H7 (cell line): ENCODE results near the gene SLC4A1. TPM values are rescaled to one million over a fixed set of nuclear protein-coding genes. Genes with fewer than 3 reads are reported as not detected.

ENCODE experiments used
- DNase-seq: peaks from one replicate; pipeline ENCODE4 v3.0.0; 2012
- H3K27me3 ChIP-seq: 2 replicates; pipeline ENCODE4 v1.6.0; 2011; ENCODE audit warnings: mild to moderate bottlenecking, low read length; ENCODE audit not compliant: control insufficient read depth, insufficient read depth
- H3K36me3 ChIP-seq: replicated peaks from 2 replicates; pipeline ENCODE4 v1.5.1; 2011; ENCODE audit warnings: low read length; ENCODE audit not compliant: control insufficient read depth, insufficient read depth
- H3K4me3 ChIP-seq: 2 replicates; pipeline ENCODE4 v1.5.1; 2011; ENCODE audit warnings: low read depth, mild to moderate bottlenecking, control low read depth, low read length, moderate library complexity; ENCODE audit not compliant: insufficient read depth
- total RNA-seq: library from RNA; depleted of rRNA; stranded (reverse); fragments of >200 nt; shearing (Covaris generic); gene quantifications from 2 replicates; pipeline ENCODE4 v1.2.3, GENCODE V29; 2014

Gene SLC4A1
- total RNA-seq, 1 experiment from 2014 or later = 0.07 TPM

- Histone ChIP-seq H3K4me3 (no peak overlapping the region), H3K27me3 (no peaks in the 10 kb centered on the region), H3K36me3 (peaks cover 46% of the 10 kb centered on the region)
- DNase-seq = no peak
Observed at GRCh38 chr17:44213403-44214229, 54.3 kb downstream of the SLC4A1 start.

DNA sequence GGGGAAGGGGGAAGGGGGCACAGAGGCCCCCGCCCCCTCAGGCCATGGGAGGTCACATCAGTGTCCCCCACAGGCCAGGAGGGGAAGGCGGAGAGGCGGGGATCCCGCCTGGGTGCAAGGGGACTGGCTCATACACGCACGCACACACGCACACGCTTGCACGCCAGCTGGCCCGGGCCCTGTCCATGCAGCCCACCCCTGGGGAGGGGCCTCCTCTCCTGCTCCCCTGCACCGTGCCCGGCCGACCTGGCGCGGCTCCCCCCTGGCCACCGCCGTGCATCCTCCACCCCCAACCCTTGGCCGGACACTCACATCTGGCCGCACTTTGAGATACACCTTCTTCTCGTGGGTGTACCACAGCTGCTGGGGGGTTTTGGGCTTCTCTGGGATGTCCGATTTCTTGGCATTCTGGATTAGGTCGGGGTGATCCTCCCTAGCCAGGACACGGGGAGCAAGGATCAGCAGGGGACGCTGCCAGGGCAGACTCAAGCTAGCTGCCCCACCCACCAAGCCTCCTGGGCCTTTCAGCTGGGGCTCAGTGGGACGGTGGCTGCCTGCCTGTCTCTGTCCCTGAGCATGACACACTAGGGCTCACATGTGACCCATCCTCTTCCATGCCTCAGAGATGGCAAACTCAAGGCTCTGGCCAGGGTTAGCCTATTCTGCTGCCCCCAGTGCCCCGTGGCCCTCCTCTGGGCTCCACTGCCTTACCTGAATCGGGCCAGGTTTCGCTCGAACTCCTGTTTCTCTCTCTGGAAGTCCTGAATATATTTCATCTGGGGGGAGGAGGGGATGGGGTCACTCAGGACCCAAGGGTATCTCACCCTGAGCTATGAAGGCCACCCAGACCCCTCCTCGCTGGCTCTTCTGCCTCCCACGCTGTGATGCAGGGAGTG, 55.2 kb downstream of the SLC4A1 start:
- Histone ChIP-seq H3K27me3 (no peaks in the 10 kb centered on the region), H3K36me3 (peaks cover 52% of the 10 kb centered on the region), H3K4me3 (no peak overlapping the region)
- DNase-seq = peak; percentile 64

DNA sequence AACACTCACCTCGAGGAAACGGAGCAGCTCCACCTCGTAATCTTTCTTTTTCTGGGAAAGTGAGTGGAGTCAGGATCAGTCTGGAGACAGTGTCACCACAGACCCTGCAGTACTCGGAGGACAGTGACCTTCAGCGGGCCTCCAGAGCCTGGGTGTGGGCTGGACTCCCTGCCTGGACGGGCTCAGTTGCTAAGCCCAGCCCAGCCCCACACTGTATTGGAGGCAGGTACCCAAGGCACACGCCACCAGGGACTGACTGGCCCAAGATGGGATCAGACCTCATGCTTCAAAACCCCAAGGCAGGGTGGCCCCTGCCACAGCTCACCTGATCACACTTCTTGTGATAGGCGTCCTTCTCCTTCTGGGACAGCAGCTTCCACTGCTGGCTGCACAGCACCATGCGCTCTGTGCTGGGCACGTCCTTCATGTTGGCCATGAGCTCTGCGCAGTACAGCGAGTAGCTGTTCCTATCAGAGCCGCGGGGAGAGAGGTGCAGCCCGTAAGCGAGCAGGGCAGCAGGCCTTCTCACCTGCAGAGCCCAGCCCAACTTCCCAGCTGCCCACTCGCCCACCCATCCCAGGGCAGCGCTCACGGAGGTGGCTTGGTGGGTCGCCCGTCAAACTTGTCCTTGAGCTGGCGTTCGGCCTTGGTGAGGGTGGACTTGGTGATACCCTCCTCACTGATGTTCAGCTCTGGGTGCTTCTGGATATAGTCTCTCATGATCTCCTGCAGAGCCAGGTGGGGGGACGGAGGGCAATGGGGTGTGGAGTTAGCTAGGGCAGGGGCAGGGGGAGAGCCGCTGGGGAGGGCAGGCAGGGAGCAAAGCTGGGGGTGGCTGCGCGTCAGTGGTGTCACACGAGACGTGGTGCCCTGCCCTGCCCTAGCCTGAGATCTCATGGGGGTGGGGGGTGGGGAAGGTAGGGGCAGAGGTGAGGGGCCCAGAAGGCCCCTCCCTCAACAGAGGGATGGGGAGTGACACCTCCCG, 56.4 kb downstream of the SLC4A1 start:
- no peak for DNase-seq
- no peak overlapping the region for H3K4me3 ChIP-seq
- no peaks in the 10 kb centered on the region for H3K27me3 ChIP-seq
- peaks cover 53% of the 10 kb centered on the region for H3K36me3 ChIP-seq

- peak; percentile 99 for DNase-seq
- Histone ChIP-seq H3K4me3 (no peak overlapping the region), H3K36me3 (peaks cover 43% of the 10 kb centered on the region), H3K27me3 (no peaks in the 10 kb centered on the region)
Observed at GRCh38 chr17:44210342-44211192, 57.4 kb downstream of the SLC4A1 start.

DNA sequence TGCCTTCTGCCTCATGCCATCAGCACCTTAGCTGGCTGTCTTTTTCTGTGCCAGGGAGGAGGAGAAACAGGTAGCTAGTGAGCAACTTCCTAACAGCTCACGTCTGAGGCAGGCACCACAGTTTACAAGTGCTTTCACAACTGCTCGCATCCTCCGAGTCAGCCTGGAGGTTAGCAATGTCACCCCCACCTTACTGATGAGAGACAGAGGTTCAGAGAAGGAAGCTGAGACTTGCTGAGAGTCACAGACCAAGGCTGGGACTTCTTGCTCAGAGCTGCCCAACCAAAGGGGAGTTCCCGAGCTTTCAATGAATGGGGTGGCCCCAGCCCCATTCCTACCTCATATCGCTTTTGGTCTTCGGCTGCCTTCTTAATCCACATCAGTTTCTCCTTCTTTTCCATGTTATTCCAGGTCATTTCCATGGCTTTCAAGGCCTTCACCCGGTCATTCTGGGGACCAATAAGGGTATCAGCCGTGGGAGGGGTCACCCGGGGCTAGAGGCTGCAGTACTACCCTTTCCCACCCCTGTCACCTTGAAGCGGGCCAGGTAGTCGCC, 58.1 kb downstream of the SLC4A1 start:
- Histone ChIP-seq H3K4me3 (no peak overlapping the region), H3K27me3 (no peaks in the 10 kb centered on the region), H3K36me3 (peaks cover 37% of the 10 kb centered on the region)
- DNase-seq = no peak

- Histone ChIP-seq H3K36me3 (peaks cover 29% of the 10 kb centered on the region), H3K27me3 (no peaks in the 10 kb centered on the region), H3K4me3 (no peak overlapping the region)
- DNase-seq = no peak
Observed at GRCh38 chr17:44207743-44208142, 60.2 kb downstream of the SLC4A1 start.

- H3K36me3 ChIP-seq = peaks cover 29% of the 10 kb centered on the region
- H3K27me3 ChIP-seq = no peaks in the 10 kb centered on the region
- H3K4me3 ChIP-seq = no peak overlapping the region
- no peak for DNase-seq
Observed at GRCh38 chr17:44207319-44207718, 60.6 kb downstream of the SLC4A1 start.

- no peaks in the 10 kb centered on the region for H3K27me3 ChIP-seq
- no peak for DNase-seq
- H3K4me3 ChIP-seq = no peak overlapping the region
- H3K36me3 ChIP-seq = peaks cover 29% of the 10 kb centered on the region
Observed at GRCh38 chr17:44206825-44207155, 61.1 kb downstream of the SLC4A1 start.

GRCh38 chr17:44205962-44206824, 61.7 kb downstream of the SLC4A1 start:
- DNase-seq = peak; percentile 76
- Histone ChIP-seq H3K27me3 (no peaks in the 10 kb centered on the region), H3K4me3 (no peak overlapping the region), H3K36me3 (peaks cover 26% of the 10 kb centered on the region)

- DNase-seq = no peak
- H3K27me3 ChIP-seq = no peaks in the 10 kb centered on the region
- H3K36me3 ChIP-seq = peaks cover 19% of the 10 kb centered on the region
- no peak overlapping the region for H3K4me3 ChIP-seq
Observed at GRCh38 chr17:44204441-44204882, 63.5 kb downstream of the SLC4A1 start.

DNA sequence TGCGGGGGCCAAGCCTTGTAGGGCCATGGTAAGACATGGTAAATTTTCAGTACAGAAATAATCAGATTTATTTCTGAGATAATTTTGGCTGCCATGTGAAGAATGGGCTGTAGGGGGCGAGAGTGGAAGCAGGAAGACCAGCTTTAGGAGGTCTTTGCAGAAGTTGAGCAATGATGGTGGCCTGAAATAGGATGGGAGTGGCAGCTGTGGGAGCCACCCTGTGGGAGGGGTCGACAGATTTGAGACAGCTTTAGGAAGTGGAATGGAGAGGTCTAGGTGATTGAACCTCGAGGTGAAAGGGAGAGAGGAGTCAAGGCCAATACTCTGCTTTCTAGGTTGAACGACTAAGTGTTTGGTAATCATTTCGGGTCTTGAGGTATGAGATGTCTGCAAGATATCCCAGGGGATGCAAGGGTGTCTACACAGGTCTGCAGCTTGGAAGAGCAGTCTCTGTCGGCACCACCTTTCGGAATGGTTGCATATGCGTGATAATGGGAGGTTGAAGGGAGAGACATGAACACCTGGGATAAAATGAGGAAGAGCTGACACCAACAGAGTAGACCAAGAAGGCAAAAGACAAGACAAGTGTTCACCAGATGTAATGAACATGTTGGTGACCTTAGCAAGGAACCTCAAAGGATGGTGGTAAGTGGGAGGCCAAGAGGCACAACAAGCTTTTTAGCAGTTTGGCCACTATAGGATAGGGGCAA, 64.0 kb downstream of the SLC4A1 start:
- Histone ChIP-seq H3K36me3 (peaks cover 14% of the 10 kb centered on the region), H3K4me3 (no peak overlapping the region), H3K27me3 (no peaks in the 10 kb centered on the region)
- peak; percentile 89 for DNase-seq

- no peak for DNase-seq
- Histone ChIP-seq H3K36me3 (peaks cover 5% of the 10 kb centered on the region), H3K27me3 (no peaks in the 10 kb centered on the region), H3K4me3 (no peak overlapping the region)
Observed at GRCh38 chr17:44202756-44203155, 65.2 kb downstream of the SLC4A1 start.
